T-helper 1 cell (primary cell): ENCODE data around the gene KLHL10.
A peak's percentile ranks its signal among the peaks of the same experiment; 100 is the strongest.
"Not testable (repeated sequence)": the region's sequence is repeated elsewhere in the genome, so short reads cannot be mapped to it uniquely, and the experiment has no call there.

Source experiments
- DNase-seq, 5 donors: peaks; one replicate each; pipeline ENCODE4 v3.0.0-alpha.2; 2012 to 2020

KLHL10 gene

DNA sequence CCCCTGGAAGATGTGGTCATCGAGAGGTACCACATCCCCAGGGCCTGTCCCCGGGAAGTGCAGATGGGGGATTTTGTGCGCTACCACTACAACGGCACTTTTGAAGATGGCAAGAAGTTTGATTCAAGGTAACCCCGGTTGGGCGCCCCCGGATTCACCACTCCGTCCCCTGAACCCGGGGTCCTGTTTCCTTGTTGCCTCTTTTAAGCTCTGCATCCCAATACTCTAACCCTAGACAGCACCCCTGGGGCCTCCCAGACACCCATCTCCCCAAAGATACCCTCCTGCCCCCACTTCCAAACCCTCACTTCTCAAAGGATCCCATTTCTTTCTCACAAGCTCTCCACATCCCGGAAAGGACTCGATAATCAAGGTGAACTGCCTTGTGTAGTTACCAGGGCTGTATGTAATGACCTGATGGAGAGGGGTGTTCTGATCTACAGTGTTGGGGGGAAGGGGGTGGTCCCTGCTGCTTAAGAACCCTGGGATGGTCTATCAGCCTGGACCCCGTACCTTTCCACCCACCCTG is 24.4 kb upstream of the KLHL10 start:
- DNase-seq = no peak

GRCh38 chr17:41813699-41814124 is 23.9 kb upstream of the KLHL10 start:
- DNase-seq = no peak

DNA sequence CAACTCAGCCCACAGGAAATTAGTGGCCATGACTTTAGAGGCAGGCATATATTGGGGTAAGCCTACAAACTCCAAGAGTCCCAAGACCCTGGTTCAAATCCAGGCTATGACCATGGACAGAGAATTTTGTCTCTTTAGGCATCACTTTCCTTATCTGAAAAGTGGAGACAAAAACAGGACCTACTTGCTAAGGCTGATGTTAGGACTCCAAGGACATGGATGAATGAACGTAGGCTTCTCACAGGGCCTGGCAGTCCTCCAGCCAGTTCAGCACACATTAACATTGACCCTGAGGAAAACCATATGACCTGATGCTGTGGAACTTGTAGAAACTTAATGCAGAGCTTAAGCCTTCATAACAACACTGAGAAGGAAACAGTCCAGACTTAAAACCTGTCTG is 23.4 kb upstream of the KLHL10 start:
- DNase-seq = no peak

GRCh38 chr17:41816637-41817320 is 20.8 kb upstream of the KLHL10 start:
- DNase-seq = no peak

DNA sequence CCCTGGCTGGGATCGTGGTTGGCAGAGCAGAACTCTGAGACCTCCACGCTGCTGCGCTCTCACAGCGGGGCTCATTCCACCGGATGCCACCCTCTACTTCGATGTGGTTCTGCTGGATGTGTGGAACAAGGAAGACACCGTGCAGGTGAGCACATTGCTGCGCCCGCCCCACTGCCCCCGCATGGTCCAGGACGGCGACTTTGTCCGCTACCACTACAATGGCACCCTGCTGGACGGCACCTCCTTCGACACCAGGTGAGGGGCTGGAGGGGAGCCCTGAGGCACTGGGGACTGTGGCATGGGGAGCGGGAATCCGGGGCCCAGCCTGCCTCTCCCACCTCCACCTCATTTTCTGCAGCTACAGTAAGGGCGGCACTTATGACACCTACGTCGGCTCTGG is 19.6 kb upstream of the KLHL10 start:
- DNase-seq = no peak

- no peak for DNase-seq
These were observed 15.8 kb upstream of the KLHL10 start for GRCh38 chr17:41821776-41822175.

- no peak for DNase-seq
These were observed 15.1 kb upstream of the KLHL10 start for GRCh38 chr17:41822216-41823140.

DNA sequence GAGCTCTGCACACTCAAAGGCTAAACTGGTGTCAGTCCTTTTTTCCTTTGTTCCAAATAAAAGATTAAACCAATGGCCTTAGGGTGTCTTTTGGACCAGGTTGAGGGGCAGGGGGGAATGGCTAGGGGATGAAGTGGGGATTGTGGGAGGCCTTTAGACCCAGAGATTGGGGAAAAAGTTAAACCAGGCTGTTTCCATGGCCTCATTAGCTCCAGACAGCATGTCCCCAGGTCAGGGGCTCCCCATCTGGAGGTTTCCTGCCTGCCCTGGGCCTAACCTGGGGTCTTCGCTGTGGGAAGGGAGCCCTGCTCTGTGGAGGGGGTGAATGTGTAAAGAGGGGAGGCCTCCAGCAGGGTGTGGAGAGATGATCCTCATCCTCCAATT is 14.5 kb upstream of the KLHL10 start:
- DNase-seq = no peak

DNA sequence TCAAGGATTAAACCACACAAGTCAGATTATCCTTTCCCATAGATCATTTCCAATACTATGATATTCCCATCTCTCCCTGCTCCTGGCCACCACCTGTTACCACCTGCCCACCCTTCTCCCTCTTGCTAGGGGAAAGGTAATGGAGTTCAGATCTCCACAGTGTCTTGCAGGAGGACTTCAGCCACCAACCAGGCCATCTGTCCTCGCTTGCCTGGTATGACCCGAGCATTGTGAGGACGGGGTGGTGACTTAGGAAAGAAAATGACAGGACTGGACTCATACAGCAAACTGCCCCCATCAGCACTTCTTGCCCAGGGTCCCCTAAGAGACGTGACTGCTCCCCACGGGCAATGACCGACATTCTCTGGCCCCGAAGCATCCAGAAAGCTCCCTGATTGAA is 14.0 kb upstream of the KLHL10 start:
- DNase-seq = no peak

DNA sequence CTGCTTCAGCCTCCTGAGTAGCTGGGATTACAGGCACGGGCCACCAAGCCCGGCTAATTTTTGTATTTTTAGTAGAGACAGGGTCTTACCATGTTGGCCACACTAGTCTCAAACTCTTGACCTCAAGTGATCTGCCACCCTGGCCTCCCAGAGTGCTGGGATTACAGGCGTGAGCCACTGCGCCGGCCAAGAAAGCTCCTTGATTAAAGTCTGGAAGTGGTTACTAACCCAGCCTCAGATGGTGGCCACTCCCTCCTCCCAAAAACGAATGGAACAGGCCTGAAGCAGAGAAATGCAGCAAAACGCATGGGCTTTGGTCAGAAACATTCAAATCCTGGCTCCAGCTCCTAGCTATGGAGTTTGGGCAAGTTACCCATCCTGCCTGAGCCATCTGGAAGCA is 13.5 kb upstream of the KLHL10 start:
- no peak for DNase-seq

DNA sequence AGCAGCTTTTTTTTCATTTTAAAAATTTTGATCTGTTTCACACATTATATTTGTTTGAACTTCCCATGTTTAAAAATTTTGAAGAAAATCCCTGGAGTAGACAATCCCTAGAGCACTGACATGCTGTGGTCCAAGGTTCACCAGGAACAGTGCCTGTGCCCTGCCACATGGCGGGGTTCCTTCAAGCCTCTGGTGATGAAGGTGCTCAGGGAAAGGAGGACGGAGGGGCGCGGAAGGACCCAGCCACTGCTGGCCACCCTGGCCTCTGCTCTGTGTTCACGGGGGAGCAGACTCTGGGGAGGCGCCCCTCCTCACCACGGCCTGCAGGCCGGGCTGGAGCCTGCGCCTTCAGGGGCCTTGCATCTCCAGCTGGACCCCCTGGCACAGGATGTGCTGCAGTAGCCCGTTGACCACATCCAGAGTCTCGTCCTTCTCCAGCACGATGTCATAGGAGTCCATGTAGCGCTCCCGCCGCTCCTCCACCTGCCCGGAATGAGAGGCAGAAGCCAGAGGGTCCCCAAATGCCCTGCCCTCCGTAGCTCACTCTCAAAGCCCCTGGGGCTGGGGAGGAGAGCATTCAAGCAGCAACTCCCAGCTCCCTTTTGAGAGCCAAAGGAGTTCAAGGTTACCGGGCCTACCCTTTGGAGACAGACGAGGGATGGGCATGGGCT is 12.3 kb upstream of the KLHL10 start:
- no peak for DNase-seq

DNA sequence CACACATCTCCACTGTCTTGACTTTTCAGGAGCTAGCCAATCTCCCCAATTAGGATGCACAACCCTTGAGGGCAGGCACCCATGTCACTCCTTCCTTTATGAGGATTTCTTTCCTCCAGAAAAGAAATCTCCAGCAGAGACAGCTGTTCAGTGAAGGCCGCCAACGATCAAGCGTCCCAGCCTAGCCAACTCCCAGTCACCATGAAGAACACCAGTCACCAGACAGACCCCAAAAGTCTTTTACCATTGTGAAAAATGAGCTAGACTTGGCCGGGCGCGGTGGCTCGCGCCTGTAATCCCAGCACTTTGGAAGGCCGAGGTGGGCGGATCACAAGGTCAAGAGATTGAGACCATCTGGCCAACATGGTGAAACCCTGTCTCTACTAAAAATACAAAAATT is 7.7 kb upstream of the KLHL10 start:
- not testable (repeated sequence) for DNase-seq

DNA sequence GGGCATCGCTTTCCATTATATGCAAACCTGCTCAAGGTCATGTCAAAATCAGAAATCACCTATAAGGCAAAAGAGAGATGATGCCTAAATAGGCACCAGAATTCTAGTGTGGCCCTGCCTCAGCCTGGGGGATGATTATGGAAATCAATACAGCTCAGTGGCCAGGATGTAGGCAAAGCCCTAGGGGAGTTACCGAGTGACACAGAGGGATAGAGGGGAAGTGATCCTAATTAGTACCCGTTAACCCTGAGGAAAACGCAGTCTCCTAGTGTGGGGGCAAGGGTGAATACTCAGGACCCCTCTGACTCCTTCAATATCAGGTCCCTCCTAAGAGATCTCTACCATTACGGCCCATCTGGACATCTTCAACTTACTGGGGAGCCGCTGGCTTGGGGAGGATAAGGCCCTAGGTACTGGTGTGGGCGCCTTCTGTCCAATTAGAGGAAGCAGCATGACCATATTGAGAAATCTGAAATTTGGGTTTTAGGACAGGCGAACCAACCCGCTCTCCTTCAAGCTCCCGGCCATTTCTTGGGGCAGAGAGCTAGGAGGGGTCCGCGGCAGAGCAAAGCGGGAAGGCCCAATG is 2.3 kb upstream of the KLHL10 start:
- DNase-seq = no peak

DNA sequence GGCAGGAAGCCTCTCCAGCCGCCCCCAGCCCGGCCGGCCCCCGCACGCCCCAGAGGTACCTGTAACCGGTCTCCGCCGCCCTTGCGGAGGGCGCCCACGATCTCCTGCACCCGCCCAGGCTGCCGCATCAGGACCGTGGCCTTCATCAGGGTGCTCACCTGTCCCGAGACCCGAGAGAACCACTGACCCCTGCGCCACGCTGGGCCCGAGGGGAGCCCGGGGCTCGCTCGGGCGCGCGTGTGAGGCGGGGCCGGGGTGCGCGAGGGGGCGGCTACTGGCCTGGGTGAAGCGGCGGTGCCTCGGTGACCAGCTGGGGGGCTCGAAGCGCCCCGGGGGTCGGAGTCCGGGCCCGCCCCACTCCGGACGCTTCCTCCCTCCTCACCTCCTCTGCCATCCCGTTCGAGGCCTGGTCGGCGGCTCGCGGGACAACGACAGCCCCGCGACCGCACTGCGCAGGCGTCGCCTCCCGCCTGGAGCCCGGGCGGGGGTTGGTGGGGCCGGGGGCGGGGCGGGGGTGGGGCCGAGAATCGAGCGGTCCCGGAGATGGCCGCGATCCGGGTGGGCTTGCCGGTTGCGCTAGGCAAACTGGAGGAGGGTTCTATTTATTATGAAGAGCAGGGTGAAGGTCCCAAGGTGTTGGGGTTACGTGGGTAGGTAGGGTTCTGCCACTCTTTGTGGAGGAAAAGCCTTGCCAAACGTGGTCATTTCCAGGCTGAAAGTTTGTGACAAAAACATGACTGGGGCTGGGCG is 1.6 kb upstream of the KLHL10 start, which contains the start of gene NT5C3B:
Gene NT5C3B, minus strand, starts transcription at position 433 of the 750 bp plus-strand sequence. Its CDS starts 39 bp downstream, at position 394.
- peak in 4 of 5 donors; percentile 34 to 63 (median 50) for DNase-seq

GRCh38 chr17:41836550-41837196 is 952 bp upstream of the KLHL10 start:
- no peak for DNase-seq

GRCh38 chr17:41839448-41839847 is 1.8 kb downstream of the KLHL10 start:
- DNase-seq = not testable (repeated sequence)

- not testable (repeated sequence) for DNase-seq
These were observed 3.2 kb downstream of the KLHL10 start for GRCh38 chr17:41840781-41841180.

DNA sequence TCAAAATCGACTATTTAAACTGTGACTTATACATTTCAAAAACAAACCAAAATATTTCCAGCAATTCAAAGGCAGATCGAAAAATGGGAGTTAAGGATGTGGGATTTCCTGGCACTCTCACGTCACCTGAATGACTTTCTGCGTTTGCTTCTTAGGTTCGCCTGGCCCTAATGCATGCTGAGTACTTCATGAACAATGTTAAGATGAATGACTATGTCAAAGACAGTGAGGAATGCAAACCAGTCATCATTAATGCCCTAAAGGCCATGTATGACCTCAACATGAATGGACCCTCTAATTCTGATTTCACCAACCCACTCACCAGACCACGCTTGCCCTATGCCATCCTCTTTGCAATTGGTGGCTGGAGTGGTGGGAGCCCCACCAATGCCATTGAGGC is 7.3 kb downstream of the KLHL10 start:
- no peak for DNase-seq

GRCh38 chr17:41848788-41849187 is 11.2 kb downstream of the KLHL10 start:
- DNase-seq = no peak

- no peak for DNase-seq
These were observed 11.8 kb downstream of the KLHL10 start for GRCh38 chr17:41849251-41849990.

- not testable (repeated sequence) for DNase-seq
These were observed 13.8 kb downstream of the KLHL10 start for GRCh38 chr17:41851382-41851781.
